ENCODE results near the gene CEP41. TPM values are rescaled to one million over a fixed set of nuclear protein-coding genes. Genes with fewer than 3 reads are reported as not detected.

CEP41 gene
- total RNA-seq, 1 experiment from 2014 or later, result 7.1 TPM

DNA sequence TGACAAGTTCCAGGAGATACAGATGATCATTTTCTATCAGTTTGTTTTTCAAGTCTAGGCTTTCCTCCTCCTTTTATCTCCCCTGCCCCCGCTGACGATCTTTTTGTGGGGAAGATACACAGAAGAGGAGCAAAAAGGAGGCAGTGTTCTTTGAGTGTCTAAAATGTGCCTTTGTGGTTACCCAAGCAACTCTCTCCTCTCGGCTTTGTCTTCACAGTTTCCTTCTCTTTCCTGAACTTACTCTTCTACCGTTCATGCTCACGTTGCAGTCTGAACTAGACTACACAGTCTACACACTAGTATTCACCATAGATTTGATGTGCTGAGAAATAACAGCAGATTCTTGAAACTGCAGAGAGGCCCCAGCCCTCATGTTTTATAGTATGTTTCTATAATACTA, 23.6 kb downstream of the CEP41 start:
- ATAC-seq, result no peak
- Mint-ChIP-seq H3K4me3 (no peak overlapping the region), H3K36me3 (no peaks in the 10 kb centered on the region), H3K27ac (no peak overlapping the region), H3K27me3 (ENCODE audit: low read depth) (no peaks in the 10 kb centered on the region), H3K4me1 (peaks cover 32% of the 10 kb centered on the region), H3K9me3 (no peaks in the 10 kb centered on the region)
- TF ChIP-seq, protein P1, sequence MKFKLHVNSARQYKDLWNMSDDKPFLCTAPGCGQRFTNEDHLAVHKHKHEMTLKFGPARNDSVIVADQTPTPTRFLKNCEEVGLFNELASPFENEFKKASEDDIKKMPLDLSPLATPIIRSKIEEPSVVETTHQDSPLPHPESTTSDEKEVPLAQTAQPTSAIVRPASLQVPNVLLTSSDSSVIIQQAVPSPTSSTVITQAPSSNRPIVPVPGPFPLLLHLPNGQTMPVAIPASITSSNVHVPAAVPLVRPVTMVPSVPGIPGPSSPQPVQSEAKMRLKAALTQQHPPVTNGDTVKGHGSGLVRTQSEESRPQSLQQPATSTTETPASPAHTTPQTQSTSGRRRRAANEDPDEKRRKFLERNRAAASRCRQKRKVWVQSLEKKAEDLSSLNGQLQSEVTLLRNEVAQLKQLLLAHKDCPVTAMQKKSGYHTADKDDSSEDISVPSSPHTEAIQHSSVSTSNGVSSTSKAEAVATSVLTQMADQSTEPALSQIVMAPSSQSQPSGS (CRISPR knock-in tag; IDR thresholded peaks at IDR 0.05; ENCODE audit: borderline replicate concordance, low read depth), result no peak
- TF ChIP-seq TEAD1 (CRISPR knock-in tag; IDR thresholded peaks at IDR 0.05) (no peak), OVOL2 (CRISPR knock-in tag; IDR thresholded peaks at IDR 0.05; ENCODE audit: borderline replicate concordance) (no peak), JAZF1 (CRISPR knock-in tag; IDR thresholded peaks at IDR 0.05) (no peak), FOXJ3 (CRISPR knock-in tag; IDR thresholded peaks at IDR 0.05; ENCODE audit: borderline replicate concordance) (no peak), MXD4 (CRISPR knock-in tag; IDR thresholded peaks at IDR 0.05; ENCODE audit: borderline replicate concordance) (no peak), SMAD4 (CRISPR knock-in tag; IDR thresholded peaks at IDR 0.05) (no peak), CBFB (CRISPR knock-in tag; IDR thresholded peaks at IDR 0.05; ENCODE audit: low read depth) (no peak), ZNF423 (CRISPR knock-in tag; IDR thresholded peaks at IDR 0.05) (no peak), ZNF671 (CRISPR knock-in tag; IDR thresholded peaks at IDR 0.05) (no peak), ZNF317 (CRISPR knock-in tag; IDR thresholded peaks at IDR 0.05; ENCODE audit: borderline replicate concordance, low read depth) (no peak), ZNF263 (CRISPR knock-in tag; IDR thresholded peaks at IDR 0.05; ENCODE audit: low read depth) (no peak)
- TF ChIP-seq, protein P2, sequence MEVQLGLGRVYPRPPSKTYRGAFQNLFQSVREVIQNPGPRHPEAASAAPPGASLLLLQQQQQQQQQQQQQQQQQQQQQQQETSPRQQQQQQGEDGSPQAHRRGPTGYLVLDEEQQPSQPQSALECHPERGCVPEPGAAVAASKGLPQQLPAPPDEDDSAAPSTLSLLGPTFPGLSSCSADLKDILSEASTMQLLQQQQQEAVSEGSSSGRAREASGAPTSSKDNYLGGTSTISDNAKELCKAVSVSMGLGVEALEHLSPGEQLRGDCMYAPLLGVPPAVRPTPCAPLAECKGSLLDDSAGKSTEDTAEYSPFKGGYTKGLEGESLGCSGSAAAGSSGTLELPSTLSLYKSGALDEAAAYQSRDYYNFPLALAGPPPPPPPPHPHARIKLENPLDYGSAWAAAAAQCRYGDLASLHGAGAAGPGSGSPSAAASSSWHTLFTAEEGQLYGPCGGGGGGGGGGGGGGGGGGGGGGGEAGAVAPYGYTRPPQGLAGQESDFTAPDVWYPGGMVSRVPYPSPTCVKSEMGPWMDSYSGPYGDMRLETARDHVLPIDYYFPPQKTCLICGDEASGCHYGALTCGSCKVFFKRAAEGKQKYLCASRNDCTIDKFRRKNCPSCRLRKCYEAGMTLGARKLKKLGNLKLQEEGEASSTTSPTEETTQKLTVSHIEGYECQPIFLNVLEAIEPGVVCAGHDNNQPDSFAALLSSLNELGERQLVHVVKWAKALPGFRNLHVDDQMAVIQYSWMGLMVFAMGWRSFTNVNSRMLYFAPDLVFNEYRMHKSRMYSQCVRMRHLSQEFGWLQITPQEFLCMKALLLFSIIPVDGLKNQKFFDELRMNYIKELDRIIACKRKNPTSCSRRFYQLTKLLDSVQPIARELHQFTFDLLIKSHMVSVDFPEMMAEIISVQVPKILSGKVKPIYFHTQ (CRISPR knock-in tag; IDR thresholded peaks at IDR 0.05), result no peak
- TF ChIP-seq, protein P3, sequence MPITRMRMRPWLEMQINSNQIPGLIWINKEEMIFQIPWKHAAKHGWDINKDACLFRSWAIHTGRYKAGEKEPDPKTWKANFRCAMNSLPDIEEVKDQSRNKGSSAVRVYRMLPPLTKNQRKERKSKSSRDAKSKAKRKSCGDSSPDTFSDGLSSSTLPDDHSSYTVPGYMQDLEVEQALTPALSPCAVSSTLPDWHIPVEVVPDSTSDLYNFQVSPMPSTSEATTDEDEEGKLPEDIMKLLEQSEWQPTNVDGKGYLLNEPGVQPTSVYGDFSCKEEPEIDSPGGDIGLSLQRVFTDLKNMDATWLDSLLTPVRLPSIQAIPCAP (CRISPR knock-in tag; IDR thresholded peaks at IDR 0.05), result no peak
- TF ChIP-seq, protein P4, sequence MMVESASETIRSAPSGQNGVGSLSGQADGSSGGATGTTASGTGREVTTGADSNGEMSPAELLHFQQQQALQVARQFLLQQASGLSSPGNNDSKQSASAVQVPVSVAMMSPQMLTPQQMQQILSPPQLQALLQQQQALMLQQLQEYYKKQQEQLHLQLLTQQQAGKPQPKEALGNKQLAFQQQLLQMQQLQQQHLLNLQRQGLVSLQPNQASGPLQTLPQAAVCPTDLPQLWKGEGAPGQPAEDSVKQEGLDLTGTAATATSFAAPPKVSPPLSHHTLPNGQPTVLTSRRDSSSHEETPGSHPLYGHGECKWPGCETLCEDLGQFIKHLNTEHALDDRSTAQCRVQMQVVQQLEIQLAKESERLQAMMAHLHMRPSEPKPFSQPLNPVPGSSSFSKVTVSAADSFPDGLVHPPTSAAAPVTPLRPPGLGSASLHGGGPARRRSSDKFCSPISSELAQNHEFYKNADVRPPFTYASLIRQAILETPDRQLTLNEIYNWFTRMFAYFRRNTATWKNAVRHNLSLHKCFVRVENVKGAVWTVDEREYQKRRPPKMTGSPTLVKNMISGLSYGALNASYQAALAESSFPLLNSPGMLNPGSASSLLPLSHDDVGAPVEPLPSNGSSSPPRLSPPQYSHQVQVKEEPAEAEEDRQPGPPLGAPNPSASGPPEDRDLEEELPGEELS (CRISPR knock-in tag; IDR thresholded peaks at IDR 0.05), result no peak
- TF ChIP-seq, protein P5, sequence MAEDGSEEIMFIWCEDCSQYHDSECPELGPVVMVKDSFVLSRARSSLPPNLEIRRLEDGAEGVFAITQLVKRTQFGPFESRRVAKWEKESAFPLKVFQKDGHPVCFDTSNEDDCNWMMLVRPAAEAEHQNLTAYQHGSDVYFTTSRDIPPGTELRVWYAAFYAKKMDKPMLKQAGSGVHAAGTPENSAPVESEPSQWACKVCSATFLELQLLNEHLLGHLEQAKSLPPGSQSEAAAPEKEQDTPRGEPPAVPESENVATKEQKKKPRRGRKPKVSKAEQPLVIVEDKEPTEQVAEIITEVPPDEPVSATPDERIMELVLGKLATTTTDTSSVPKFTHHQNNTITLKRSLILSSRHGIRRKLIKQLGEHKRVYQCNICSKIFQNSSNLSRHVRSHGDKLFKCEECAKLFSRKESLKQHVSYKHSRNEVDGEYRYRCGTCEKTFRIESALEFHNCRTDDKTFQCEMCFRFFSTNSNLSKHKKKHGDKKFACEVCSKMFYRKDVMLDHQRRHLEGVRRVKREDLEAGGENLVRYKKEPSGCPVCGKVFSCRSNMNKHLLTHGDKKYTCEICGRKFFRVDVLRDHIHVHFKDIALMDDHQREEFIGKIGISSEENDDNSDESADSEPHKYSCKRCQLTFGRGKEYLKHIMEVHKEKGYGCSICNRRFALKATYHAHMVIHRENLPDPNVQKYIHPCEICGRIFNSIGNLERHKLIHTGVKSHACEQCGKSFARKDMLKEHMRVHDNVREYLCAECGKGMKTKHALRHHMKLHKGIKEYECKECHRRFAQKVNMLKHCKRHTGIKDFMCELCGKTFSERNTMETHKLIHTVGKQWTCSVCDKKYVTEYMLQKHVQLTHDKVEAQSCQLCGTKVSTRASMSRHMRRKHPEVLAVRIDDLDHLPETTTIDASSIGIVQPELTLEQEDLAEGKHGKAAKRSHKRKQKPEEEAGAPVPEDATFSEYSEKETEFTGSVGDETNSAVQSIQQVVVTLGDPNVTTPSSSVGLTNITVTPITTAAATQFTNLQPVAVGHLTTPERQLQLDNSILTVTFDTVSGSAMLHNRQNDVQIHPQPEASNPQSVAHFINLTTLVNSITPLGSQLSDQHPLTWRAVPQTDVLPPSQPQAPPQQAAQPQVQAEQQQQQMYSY (CRISPR knock-in tag; IDR thresholded peaks at IDR 0.05), result no peak
- TF ChIP-seq, protein P6, sequence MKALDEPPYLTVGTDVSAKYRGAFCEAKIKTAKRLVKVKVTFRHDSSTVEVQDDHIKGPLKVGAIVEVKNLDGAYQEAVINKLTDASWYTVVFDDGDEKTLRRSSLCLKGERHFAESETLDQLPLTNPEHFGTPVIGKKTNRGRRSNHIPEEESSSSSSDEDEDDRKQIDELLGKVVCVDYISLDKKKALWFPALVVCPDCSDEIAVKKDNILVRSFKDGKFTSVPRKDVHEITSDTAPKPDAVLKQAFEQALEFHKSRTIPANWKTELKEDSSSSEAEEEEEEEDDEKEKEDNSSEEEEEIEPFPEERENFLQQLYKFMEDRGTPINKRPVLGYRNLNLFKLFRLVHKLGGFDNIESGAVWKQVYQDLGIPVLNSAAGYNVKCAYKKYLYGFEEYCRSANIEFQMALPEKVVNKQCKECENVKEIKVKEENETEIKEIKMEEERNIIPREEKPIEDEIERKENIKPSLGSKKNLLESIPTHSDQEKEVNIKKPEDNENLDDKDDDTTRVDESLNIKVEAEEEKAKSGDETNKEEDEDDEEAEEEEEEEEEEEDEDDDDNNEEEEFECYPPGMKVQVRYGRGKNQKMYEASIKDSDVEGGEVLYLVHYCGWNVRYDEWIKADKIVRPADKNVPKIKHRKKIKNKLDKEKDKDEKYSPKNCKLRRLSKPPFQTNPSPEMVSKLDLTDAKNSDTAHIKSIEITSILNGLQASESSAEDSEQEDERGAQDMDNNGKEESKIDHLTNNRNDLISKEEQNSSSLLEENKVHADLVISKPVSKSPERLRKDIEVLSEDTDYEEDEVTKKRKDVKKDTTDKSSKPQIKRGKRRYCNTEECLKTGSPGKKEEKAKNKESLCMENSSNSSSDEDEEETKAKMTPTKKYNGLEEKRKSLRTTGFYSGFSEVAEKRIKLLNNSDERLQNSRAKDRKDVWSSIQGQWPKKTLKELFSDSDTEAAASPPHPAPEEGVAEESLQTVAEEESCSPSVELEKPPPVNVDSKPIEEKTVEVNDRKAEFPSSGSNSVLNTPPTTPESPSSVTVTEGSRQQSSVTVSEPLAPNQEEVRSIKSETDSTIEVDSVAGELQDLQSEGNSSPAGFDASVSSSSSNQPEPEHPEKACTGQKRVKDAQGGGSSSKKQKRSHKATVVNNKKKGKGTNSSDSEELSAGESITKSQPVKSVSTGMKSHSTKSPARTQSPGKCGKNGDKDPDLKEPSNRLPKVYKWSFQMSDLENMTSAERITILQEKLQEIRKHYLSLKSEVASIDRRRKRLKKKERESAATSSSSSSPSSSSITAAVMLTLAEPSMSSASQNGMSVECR (CRISPR knock-in tag; IDR thresholded peaks at IDR 0.05; ENCODE audit: borderline replicate concordance), result no peak
- TF ChIP-seq, protein P7, sequence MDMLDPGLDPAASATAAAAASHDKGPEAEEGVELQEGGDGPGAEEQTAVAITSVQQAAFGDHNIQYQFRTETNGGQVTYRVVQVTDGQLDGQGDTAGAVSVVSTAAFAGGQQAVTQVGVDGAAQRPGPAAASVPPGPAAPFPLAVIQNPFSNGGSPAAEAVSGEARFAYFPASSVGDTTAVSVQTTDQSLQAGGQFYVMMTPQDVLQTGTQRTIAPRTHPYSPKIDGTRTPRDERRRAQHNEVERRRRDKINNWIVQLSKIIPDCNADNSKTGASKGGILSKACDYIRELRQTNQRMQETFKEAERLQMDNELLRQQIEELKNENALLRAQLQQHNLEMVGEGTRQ (CRISPR knock-in tag; IDR thresholded peaks at IDR 0.05), result no peak
- TF ChIP-seq, protein P8, sequence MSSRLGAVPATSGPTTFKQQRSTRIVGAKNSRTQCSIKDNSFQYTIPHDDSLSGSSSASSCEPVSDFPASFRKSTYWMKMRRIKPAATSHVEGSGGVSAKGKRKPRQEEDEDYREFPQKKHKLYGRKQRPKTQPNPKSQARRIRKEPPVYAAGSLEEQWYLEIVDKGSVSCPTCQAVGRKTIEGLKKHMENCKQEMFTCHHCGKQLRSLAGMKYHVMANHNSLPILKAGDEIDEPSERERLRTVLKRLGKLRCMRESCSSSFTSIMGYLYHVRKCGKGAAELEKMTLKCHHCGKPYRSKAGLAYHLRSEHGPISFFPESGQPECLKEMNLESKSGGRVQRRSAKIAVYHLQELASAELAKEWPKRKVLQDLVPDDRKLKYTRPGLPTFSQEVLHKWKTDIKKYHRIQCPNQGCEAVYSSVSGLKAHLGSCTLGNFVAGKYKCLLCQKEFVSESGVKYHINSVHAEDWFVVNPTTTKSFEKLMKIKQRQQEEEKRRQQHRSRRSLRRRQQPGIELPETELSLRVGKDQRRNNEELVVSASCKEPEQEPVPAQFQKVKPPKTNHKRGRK (CRISPR knock-in tag; IDR thresholded peaks at IDR 0.05; ENCODE audit: borderline replicate concordance), result no peak
- no peak for DNase-seq (ENCODE audit: low spot score)
- ChIA-PET POLR2A (no interaction called here), CTCF (no interaction called here)
